Progenitor cell of endocrine pancreas (in vitro differentiated cells): Measurements from ENCODE around the gene NHSL1. TPM values are rescaled to one million over a fixed set of nuclear protein-coding genes. Genes with fewer than 3 reads are reported as not detected.

ENCODE experiments used
- DNase-seq: peaks from one replicate; pipeline ENCODE4 v3.0.0; 2021; ENCODE audit warnings: low spot score; ENCODE audit not compliant: unreplicated experiment
- H3K27ac Mint-ChIP-seq: 2 replicates; pipeline ENCODE4 v1.8.0; 2021; ENCODE audit warnings: mild to moderate bottlenecking, moderate library complexity, mixed read lengths
- H3K27me3 Mint-ChIP-seq: 2 replicates; pipeline ENCODE4 v1.8.0; 2021; ENCODE audit warnings: mixed read lengths
- H3K36me3 Mint-ChIP-seq: 2 replicates; pipeline ENCODE4 v1.8.0; 2022; ENCODE audit warnings: mixed read lengths; ENCODE audit not compliant: insufficient read depth
- H3K4me1 Mint-ChIP-seq: 2 replicates; pipeline ENCODE4 v1.8.0; 2021; ENCODE audit warnings: low read depth, mixed read lengths
- H3K4me3 Mint-ChIP-seq: 2 replicates; pipeline ENCODE4 v1.8.0; 2021; ENCODE audit warnings: low read depth, mild to moderate bottlenecking, moderate library complexity, mixed read lengths
- H3K9me3 Mint-ChIP-seq: 2 replicates; pipeline ENCODE4 v1.8.0; 2021; ENCODE audit warnings: low read depth, mixed read lengths
- total RNA-seq: library from RNA; stranded (reverse); gene quantifications from 2 replicates; pipeline ENCODE4 v1.2.1, GENCODE V29; 2021
- TF ChIP-seq, protein P1 (sequence below): fragments of 200-600 bp; sonication (generic); IDR thresholded peaks from one replicate; pipeline ENCODE4 v1.5.0; 2021; ENCODE audit warnings: antibody characterized with exemption, mild to moderate bottlenecking; ENCODE audit not compliant: unreplicated experiment

Gene NHSL1
- total RNA-seq, 1 donor from 2014 or later: 86.5 TPM

DNA sequence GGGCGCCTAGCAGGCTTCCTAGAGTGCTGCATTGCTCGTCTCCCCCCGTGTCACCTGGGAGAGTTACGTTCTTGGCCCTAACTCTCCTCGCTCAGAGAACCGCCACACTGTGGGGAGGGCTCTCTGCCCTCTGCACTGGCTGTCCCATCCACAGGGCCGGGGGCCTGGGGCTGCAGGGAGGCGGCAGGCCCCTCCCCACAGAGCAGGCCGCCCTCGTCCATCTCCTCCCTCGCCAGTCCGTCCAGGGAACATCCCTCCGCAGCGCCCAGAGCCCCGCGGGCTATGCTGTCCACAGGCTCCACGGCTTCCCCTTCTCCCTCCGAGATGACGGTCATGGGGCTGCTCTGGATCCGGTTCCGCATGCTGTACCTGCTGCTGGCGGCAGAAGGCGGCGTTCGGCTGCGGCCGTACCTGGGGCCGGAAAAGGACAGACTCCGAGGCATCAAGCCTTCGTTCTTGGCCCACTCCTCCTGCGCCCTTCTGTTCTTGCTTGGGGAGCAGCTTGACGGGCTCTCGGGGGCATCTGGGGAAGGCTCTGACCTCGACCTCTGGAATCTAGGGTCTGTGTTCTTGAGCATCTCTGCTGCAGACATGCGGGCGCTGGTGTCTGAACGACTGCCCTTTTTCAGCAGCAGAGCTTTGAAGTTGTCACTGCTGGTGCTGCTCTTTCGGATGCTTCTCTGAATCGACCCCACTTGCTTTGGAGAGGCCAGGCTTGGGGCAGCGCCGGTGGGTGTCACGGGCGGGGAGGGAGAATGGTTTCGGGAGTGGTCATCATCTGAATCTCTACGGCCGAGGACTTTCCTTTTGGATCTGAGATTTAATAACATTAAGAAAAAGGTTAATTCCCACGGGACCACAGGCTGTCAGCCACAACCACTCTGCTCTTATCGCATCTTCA lies 75.0 kb downstream of the NHSL1 start:
- no peak for DNase-seq
- H3K9me3 Mint-ChIP-seq: no peaks in the 10 kb centered on the region
- TF ChIP-seq, protein P1, sequence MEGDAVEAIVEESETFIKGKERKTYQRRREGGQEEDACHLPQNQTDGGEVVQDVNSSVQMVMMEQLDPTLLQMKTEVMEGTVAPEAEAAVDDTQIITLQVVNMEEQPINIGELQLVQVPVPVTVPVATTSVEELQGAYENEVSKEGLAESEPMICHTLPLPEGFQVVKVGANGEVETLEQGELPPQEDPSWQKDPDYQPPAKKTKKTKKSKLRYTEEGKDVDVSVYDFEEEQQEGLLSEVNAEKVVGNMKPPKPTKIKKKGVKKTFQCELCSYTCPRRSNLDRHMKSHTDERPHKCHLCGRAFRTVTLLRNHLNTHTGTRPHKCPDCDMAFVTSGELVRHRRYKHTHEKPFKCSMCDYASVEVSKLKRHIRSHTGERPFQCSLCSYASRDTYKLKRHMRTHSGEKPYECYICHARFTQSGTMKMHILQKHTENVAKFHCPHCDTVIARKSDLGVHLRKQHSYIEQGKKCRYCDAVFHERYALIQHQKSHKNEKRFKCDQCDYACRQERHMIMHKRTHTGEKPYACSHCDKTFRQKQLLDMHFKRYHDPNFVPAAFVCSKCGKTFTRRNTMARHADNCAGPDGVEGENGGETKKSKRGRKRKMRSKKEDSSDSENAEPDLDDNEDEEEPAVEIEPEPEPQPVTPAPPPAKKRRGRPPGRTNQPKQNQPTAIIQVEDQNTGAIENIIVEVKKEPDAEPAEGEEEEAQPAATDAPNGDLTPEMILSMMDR: no peak
- no peak overlapping the region for H3K27ac Mint-ChIP-seq
- H3K4me3 Mint-ChIP-seq: no peak overlapping the region
- no peaks in the 10 kb centered on the region for H3K27me3 Mint-ChIP-seq
- peaks cover 1% of the 10 kb centered on the region for H3K4me1 Mint-ChIP-seq
- H3K36me3 Mint-ChIP-seq: peaks cover 41% of the 10 kb centered on the region

DNA sequence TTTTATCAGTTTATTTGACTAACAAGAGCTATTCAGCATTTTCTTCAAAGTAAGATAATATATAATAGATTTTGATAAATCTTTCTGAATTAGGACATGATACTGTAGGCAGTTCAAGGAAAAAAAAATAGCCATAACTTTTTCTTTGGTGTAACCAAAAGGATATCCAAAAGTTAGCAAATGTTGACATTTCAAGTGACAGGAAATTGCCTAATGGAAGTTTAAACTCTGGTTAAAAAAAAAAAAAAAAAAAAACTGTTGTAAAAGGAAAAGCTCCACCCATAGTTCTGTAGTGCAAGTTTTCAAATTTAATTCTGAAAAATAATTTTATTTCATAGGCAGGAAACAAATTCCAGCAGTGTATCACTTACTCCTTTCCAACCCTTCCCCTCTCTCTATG lies 76.4 kb downstream of the NHSL1 start:
- H3K27me3 Mint-ChIP-seq: no peaks in the 10 kb centered on the region

DNA sequence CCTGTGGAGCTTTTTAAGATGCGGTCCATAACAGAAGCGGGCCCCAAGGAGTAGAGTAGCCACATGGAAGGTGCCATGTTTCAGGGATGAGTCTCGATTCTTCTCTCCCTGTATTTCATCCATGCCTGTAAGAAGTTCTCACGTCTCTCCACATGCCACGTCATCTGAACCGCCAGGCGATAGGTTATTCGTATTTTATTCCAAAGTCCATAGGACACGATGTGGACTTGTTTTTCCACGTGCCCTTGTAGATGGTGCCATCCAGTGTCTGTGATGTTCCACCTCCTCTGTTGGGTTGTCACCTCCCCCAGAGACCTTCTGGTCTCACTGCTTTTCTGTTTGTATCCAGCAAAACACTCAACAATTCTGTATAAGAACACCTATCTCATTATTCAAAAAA lies 77.7 kb downstream of the NHSL1 start:
- no peak overlapping the region for H3K27ac Mint-ChIP-seq
- H3K4me3 Mint-ChIP-seq: no peak overlapping the region
- H3K9me3 Mint-ChIP-seq: no peaks in the 10 kb centered on the region
- no peak for DNase-seq
- H3K36me3 Mint-ChIP-seq: peaks cover 48% of the 10 kb centered on the region
- no peaks in the 10 kb centered on the region for H3K27me3 Mint-ChIP-seq
- TF ChIP-seq, protein P1: no peak
- H3K4me1 Mint-ChIP-seq: peaks cover 1% of the 10 kb centered on the region

More for the DNA sequence above, 76.4 kb downstream of the NHSL1 start:
- H3K9me3 Mint-ChIP-seq: no peaks in the 10 kb centered on the region
- peaks cover 1% of the 10 kb centered on the region for H3K4me1 Mint-ChIP-seq
- H3K36me3 Mint-ChIP-seq: peaks cover 46% of the 10 kb centered on the region
- TF ChIP-seq, protein P1: no peak
- no peak overlapping the region for H3K4me3 Mint-ChIP-seq
- no peak for DNase-seq
- peak overlapping the region; percentile 40 for H3K27ac Mint-ChIP-seq

DNA sequence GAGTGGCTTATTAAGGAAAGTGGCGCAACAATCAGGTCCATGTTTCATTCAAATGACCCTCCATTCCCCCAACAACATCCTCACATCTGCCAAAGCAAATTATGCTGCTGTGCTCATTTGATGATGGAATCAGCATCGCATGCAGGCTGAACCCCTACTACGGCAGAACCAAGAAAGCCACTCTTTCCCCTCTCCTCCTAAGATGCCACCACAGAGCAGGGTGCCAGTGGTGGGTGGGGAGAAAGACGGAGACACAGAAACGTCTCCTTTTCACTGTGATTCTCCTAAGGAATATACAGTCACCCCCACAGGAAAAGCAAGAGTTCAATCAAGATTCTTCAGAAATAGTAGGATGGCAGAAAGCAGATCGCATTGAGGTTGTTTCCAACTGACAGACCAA lies 78.2 kb downstream of the NHSL1 start:
- DNase-seq: no peak
- Mint-ChIP-seq H3K27me3 (no peaks in the 10 kb centered on the region), H3K27ac (no peak overlapping the region), H3K4me3 (no peak overlapping the region), H3K36me3 (peaks cover 49% of the 10 kb centered on the region), H3K4me1 (peaks cover 1% of the 10 kb centered on the region), H3K9me3 (no peaks in the 10 kb centered on the region)
- TF ChIP-seq, protein P1: no peak

DNA sequence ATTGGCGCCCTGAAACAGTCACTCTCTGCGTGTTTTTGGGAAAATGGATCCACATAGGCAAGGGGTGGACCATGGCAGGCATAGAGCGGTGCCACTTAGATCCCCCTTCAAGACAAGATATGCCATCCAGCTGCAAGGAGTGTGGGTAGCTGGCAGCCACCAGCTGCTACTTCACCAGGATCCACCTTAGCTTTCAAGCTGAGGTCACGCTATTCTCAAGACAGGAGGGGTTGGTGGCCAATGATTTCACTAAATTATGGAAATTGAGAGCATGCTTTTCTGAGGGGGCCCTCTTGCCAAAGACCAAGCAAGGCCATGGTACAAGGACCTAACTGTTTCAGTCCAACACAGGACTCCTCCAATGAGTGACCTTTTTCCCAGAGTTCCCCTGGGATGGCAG lies 78.9 kb downstream of the NHSL1 start:
- Mint-ChIP-seq H3K27ac (no peak overlapping the region), H3K4me1 (peaks cover 1% of the 10 kb centered on the region), H3K27me3 (no peaks in the 10 kb centered on the region), H3K9me3 (no peaks in the 10 kb centered on the region), H3K4me3 (no peak overlapping the region), H3K36me3 (peaks cover 46% of the 10 kb centered on the region)
- TF ChIP-seq, protein P1: no peak
- no peak for DNase-seq
